Non-pigmented ciliary epithelial cell (primary cell): ENCODE measurements around the gene LMF1.

Source experiments
- DNase-seq: peaks from one replicate; pipeline ENCODE4 v3.0.0-alpha.2; 2010; ENCODE audit warnings: low read depth

LMF1 gene

DNA sequence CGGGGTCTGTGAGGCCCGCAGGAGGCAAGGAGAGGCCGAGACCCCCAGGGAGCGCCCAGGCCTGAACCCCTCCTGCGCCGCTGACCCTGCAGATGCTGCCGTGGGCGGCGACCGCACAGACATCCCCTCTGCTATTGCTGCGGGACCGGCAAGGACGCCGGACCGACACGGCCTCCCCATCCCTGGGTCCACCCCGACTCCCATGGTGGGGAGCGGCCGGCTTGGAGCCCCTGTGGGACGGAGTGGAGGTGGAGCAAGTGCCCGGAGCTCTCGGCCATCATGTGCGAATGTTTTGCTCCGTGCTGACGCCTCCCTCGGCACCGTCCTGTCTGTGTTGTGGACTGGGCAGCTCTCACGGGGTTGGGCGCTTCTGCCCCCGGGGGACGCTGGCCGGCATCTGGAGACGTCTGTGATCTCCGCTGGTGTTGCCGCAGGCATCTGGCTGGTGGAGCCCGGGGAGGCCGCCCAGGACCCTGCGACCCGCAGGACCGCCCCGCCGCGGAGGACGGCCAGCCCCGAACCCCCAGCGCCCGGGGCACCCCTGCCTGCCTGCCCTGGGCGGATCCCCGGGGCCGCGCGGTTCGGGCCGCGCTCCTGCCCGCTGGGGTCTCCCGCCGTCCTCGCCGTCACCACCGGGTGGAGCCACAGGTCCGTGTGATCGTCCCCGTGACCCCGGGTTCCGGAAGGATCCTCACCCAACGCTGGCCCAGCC, 157.4 kb downstream of the LMF1 start:
- no peak for DNase-seq

DNA sequence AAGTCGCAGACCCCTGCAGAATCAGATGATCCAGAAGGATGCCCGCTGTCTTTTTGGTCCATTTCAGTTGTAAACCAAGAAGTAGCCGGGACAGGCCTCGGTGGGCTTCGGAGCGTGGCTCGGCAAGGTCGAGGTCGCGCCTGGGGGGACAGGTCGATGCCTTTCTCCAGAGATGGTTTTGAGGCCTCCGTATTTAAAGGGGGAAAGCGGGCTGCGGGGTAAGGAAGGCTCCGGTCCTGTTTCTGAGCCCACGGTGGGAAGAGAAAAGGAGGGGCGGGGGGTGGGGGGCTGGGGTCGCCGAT, 162.7 kb downstream of the LMF1 start:
- DNase-seq = no peak

DNA sequence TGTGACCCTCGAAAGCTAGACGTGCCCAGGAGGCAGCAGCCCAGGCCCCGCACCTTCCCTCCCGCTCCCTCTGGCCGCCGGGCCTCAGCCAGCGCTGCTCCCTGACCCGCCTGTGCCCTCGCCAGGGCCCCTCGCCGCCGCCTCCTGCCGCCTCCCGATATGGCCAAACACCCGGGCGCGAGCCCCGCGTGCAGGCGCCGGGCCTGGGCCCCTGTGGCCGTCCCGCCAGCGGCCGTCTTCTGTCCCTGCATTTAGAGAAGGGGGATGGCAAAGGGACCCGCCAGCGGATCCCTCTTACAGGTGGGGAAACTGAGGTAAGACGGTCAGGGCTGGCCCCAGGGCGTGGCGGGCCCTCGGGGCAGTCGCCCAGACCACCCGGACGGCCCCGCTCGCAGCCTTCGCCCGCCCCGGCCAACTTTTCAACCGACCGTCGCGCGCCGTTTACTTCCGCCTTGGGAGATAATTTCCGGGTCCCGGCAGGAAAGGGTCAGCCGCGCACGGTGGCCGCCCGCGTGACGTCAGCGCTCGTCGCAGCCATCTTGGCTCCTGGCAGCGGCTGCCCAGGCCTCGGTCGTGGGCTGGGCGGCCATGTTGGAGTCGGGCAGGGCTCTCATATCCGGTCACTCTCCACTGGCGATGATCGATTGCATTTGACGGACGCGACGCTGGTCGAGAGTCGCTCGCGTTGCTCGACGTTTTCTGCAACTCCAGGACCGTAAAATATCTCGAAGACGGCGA, 163.3 kb downstream of the LMF1 start:
- peak; percentile 42 for DNase-seq

DNA sequence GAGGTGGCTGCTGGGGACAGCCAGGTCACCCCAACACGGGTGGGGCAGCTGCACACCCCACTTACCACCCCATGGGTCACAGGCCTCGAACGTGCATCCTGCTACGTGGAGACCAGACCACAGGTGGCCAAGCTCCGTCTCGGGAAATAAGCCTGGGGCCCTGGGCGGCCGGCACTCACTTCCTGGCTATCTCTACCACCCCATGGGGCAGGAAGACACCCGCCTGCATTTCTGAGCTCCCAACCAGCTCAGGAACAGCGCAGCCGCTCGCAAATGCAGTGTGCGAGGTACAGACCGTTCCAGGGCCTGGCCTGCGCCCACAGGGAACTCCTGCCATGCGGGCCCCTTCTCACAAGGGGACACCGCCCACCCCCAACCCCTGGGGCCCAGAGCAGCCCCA, 165.3 kb downstream of the LMF1 start:
- no peak for DNase-seq

DNA sequence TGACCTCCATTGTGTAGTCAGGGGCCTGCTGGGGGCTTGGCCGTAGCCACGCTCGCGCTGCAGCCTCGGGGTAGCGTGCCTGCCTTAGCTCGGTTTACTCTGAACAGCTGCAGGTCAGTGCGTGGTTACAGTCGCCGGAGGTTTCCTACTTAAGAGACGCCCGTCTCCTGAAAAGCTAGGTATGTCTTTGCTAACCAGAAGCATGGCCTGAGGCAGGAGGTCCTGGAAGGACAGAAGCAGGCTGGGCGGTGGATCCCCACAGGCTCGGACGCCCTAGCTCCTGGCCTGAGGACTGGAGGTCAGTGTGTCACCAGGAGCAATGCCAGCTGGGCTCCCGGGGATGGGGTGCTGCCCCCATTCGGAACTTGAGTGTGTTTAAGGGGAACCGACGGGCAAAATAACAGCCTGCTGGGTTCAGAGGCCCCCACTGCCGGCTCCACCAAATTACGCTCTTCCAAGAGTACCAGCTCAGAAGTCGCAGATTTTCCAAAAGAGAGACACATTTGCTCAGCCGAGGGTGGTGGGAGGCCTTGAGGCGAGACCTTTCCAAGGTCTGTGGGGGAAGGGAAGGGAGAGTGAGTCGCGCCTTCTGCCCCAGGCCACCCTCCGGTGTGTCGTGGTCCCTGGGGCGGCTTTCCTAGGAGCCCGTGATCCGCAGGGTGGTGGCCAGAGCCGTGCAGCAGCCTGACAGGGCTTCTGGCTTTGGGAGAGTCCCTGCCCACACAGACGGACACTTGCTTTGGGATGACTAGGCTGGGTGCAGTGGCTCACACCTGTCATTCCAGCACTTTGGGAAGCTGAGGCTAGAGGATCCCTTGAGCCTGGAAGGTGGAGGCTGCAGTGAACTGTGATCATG, 166.4 kb downstream of the LMF1 start:
- DNase-seq = no peak

DNA sequence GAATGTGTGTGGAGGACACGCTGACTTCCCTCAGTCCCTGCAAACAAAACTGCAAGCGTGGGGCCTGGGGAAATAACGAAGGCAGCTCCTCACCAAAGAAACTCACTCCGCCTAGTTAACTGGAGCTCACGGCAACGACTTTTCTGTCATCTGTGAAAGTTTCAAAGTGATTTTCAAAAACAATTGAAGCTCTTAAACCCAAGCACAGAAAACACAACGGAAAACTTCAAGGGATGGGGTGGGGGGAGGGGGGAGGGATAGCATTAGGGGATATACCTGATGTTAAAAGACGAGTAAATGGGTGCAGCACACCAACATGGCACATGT, 167.1 kb downstream of the LMF1 start:
- no peak for DNase-seq
